GM19099 (cell line): ENCODE measurements around the gene ELFN2.

Experiments
- POLR2A ChIP-seq: IDR thresholded peaks from 3 replicates; pipeline ENCODE4 v1.6.1; 2011; ENCODE audit warnings: low read depth; ENCODE audit not compliant: insufficient read length; ENCODE audit errors: extremely low read depth

ELFN2 gene

DNA sequence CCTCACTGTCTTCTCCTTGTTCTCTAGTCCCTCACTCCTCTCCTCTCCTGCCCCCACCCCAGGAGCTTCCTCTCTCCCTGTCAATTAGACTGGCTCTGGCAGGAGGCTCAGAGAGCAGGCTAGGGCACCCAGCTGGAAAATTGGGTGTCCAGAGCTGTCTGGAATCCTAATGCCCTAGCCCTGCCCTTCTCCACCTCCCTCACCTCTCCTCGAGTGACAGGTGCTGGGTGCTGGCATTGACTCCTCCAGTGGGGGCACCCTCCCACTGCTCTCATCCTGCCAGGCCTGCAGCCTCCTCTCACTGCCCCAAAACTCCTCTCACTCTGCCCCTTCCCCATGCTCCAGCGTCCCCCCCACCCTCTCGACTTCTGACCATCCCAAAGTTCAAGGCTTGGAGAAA is 76.0 kb downstream of the ELFN2 start:
- TF ChIP-seq POLR2A, result no peak

DNA sequence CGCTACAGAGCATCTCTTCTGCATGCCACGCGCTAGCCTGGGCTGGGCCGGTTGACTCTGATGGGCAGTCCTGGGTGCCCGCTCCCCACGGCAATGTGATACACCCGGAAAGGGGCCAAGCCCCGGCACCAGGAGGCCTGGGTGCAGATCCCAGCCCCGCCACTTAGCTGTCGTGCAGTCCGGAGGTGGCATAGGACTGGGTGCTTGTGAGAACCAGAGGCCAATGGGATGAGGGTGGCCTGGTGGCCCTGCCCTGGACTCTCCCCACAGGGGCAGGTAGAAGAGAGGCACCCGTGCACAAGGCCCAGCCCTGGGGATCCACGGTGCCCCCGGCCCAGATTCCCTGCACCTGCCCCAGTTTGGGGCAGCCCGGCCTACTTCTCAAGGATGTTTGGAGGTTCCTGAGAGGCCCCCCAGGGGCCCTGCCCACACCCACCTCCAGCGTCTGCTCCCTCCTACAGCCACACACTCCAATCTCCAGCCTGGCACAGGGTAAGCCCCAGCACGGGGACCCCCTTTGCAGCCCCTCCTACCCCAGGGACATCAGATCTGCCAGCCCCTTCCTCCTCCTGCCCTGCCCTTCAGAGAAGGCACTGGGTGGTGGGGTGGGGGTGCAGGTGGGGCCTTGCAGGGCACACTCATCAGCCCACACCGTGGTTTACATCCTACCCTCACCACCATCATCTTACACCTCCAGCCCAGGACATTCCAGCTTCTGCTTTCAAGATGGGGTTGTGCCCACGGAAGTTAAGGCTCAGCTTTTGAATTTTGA is 78.0 kb downstream of the ELFN2 start:
- TF ChIP-seq POLR2A, result no peak

DNA sequence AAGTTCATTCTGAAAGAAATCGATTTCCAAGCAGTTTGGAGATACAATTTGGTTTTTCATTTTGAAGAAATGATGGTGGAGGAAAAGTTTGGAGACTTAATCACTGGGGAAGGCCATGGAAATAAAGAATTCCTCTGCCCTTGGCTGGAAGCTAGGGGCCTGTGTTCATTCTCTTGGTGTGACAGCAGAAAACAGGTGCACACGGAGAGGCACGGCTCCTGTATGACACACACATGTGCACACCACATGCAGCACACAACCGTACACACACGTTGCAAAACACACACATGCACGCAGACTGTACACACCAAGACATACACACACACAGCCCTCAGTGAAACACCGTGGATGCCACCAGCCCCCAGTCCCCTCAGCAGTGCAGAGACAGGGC is 80.8 kb downstream of the ELFN2 start:
- TF ChIP-seq POLR2A, result no peak

DNA sequence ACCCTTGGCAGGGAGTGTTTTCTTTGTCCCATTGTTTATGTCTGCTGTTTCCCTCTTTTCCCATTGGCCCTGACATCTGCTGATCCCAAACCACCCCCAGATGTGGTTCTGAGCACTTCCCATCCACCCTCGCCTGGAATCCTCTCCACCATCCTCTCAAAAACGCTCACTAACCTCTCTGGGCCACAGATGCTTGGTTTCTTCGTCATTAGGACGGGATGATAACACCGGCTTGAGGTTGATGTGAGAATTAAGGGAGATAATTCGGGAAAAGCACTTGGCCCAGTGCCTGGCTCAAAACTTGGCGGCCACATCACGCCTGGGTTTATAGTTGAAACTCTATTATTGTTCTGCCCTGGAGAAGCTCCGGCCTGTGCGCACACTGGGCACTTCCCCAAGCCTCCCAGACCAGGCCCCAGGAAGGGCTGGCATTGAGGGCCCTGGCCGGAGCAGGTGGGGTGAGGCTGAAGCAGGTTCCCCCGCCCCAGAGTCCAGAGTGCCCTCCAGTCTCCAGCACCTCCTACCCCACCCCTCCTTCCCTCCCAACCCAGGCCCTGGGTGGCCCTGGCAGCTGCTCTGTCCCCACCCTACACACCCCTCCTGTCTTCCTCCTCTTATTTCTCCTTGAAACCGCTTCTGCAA is 81.3 kb downstream of the ELFN2 start:
- TF ChIP-seq POLR2A, result no peak

DNA sequence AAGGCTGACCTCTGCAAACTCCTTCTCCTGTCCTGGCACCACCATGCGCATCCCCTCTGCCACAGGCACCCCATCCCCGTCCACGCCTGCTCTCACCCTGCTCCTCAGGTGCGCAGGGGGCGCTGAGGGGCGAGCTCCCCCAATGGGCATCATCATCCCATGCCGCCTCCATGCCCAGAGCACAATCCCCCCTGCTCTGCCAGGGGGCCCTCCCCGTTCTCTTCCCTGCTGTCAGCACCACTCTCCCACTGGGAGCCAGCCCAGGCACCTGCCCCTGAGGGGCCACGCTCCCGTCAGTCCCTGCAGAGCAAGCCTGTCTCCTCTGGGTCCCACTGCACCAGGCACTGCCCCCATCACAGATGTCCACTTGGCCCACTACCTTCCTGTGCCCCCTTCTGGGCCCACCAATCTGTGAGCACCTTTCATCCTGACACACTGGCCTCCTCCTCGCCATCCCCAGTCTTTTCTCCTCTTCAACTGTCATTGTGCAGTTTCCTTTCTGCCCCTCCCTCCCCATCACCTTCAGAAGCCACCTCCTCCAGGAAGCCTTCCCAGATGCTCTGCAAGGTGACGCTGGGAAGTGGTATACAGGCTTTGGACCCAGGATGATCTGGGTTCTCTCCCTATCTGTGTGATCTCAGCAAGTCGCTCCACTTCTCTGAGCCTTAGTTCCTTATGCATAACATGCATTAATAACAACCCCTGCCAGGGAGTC is 82.4 kb downstream of the ELFN2 start:
- TF ChIP-seq POLR2A, result no peak

DNA sequence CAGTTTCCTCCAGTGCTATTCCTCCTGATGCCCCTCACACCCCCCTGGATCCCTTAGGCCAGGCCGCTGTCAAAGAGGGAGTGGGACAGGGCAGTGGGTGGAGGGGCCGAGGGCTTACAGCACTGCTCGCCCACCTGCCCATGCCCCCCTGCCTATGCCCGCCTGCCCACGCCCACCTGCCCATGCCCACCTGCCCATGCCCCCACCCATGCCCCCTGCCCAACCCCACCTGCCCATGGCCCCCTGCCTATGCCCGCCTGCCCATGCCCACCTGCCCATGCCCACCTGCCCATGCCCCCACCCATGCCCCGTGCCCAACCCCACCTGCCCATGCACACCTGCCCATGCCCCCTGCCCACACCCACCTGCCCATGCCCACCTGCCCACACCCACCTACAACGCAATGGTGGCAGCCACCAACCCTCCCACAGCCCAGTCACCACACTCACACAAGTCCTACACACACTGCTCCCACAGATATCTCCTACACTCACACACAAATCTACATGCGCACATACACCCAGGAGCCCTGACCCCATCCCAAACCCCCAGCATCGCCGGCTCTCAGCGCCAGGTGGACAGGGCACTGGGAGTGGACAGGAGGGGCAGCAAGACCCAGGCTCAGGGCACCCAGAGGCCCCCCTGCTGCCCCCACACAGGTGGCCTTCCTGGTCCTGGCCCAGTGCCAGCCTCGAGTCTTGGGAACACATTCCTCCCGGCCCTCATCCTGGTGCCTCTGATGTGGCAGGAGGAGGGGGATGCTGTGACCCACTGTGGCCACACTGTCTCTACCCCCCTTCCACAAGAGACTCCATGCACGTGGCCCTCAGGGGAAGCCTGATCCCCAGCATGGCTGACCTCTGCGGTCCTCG is 83.2 kb downstream of the ELFN2 start:
- TF ChIP-seq POLR2A, result no peak

DNA sequence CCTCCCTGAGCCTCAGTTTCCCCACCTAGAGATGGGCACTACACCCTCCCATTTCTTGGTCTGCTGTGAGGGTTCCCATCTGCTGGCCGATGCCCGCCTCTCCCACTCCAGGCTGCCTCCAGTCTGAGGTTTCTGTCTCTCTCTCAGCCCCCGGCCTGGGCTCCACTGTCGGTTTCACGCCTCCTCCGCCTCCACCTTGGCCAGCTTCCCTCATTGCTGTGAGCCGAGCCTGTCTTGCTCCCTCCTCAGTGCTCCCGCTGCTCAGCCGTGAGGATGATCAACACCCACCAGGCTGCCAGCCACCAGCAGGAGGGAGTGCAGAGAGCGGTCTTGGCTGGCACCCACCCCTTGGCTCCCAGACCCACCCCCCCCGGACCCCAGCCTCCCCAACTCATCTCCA is 83.9 kb downstream of the ELFN2 start:
- TF ChIP-seq POLR2A, result no peak

DNA sequence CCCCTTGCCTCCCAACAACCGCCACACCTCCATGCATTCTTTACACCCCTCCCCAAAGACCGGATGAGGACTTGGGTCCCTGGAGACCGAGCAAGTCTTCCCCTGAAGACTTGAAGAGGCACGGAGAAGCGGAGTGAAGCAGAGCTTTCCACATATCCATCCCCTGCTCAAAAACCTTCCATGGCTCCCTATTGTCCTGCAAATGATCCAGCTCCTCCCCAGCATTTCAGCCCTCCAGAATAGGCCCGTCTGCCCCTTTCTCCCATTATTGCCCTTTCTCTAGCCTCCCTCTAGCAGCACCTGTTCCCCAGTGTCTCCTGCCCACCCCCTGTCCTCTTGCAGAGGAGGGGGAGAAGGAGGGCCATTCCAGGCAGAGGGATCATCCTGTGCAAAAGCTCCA is 85.2 kb downstream of the ELFN2 start:
- TF ChIP-seq POLR2A, result no peak

DNA sequence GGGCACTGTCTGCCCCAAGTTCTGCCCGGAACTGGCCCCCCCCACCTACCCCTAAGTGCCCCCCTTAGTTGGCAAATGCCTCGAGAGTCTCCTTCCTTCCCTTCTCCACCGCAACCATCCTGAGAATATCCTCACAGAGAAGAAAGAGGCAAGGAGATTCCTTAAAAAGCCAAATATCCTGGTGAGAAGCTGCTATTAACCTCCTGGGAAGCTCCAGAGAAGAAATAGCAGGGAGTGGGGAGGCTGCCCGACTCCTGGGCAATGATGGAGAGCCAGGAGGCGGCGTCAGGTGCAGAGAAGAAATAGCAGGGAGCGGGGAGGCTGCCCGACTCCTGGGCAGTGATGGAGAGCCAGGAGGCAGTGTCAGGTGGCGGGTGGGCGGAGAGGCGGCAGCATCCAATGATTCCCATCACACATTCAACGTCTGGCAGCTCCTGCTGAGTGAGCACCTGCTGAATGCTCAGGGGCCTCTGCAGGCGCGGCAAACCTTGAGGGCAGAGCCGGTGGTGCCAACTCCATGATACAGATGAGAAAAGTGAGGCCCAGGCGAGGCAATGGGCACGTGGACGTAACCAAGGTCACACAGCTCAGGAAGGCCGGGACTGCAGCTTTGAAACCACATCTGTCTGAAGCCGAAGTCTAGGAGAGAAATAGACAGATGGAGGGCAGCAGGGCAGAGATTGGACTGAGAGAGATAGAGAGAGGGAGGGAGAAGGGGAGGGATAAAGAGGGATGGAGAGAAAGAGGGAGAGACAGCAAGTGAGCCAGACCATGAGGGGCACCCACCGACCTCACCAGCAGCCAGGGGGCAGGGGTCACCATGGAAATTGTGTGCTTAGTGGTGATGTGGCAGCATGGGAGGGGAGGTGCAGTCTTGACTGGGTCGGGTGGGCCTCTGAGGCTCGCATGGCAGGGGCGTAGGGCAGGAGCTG is 86.7 kb downstream of the ELFN2 start:
- no peak for TF ChIP-seq POLR2A

DNA sequence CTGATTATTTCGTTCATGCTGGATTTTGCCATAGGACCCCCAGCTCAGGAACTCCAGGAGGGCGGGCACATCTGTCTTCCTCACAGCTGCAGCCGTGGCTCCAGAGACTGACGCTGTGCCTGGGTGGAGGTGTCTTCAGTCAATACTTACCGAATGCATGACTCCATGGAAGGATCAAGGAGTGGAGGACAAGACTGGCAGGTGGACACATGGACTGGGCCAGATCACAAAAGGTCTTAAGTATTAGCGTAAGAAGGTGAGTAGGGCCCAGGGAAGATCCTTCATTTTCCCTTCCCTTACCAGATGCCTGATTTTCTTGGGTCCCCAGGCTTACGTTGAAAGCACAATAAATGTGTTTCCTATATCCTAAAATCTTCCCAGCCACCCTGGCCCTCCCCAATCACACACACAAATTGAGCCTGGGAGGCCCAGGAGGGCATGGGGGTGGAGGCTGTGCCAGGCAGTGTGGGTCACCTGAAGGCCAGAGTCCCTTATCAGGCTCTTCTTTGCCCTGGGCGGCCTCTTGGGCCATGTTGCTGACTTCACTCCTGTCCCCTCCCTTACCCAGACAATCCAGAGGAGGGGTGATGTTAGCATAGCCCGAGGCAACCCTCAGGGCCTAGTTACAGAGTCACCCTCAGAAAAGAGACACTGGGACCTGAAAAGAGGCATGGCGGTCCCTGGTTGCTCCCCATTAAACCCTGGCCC is 88.6 kb downstream of the ELFN2 start:
- no peak for TF ChIP-seq POLR2A

DNA sequence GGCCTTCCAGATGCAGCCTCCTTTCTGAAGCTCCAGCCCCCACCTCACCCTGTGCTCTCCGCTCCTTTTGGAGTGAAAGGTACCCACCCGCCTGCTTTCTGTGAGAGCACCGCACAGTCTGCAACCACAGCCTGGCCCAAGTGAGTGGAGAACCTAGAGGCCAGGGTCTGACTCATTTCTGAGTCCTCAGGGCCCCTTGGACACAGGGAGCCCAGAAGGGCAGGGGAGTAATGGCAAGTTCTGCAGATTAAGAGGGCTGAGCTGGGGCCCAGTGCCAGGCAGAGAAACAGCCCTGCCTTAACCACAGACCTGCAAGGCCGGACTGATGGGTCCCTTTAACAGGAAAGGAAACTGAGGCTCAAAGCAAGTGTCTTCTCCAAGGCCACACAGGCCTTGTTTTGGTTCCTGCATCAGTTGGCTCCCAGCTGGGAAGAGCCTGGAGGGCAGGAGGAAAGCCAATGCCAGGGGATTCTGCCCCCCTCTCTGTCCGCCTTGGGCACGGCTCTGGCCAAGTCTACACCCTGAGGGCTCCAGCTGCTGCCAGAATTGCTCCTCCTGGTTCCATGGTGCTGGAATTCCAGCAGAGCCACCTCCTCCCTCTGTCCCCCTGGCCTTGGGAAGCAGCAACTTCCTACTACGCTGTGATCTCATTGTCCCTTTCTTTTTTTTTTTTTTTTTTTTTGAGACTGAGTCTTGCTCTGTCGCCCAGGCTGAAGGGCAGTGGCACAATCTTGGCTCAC is 89.9 kb downstream of the ELFN2 start:
- no peak for TF ChIP-seq POLR2A

DNA sequence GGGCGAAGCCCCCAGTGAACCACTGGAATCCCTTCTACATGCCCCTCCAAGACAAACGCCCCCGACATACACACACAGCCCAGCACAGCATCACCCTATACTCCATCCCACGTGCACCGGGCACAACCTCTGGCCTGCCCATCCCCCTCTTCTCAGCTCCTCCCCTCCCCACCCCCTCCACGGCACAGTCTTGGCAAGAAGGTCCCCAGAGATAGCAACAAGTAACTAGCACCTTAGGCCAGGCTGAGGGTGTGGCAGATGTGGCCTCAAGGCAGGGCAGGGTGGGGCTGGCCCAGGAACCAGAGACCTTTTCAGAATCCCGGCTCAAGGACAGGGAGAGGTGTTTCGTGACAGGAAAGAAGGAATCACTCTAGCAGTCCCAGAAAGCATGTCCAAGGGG is 90.7 kb downstream of the ELFN2 start:
- TF ChIP-seq POLR2A, result no peak

DNA sequence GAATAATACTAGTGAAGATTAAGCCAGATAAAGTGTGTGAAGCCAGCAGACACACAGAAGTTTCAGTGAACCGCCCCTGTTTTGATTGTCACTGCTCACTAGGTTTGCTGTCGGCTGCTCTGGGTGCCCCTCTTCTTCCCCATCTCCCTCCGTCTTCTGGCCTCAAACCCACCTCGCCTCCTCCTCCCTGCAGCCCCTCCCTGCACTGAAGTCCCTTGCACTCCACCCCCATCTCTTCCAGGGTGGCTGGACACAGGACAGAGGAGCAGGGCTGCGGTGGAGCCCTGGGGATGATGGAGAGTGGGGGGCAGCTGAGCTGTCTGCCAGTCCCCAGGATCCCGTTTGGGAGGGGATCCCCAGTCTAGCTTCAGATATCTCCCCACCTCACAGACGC is 91.5 kb downstream of the ELFN2 start:
- TF ChIP-seq POLR2A, result no peak
